ENCODE measurements around the gene KLK3. TPM values are rescaled to one million over a fixed set of nuclear protein-coding genes. Genes with fewer than 3 reads are reported as not detected.
A peak's percentile ranks its signal among the peaks of the same experiment; 100 is the strongest.

The KLK3 gene
- total RNA-seq, 1 experiment from 2014 or later: not detected

DNA sequence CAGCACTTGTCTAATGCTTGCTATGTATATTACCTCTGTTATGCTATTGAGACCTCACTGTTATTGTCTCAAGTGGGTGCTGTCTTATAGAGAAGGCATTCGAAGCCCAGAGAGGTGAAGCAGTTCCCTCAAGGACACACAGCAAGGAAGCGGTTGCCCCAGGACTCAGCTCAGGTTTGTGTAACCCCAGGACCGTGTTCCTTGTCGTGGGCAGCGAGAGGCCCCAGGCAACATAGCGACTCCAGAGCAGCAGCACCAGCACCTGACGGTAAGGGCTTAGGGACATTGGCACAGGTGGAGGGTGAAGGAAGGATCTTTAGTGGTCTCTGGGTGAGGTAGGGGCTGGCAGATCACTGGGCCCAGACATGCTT is 23.7 kb upstream of the KLK3 start:
- DNase-seq (ENCODE audit: low spot score): no peak

DNA sequence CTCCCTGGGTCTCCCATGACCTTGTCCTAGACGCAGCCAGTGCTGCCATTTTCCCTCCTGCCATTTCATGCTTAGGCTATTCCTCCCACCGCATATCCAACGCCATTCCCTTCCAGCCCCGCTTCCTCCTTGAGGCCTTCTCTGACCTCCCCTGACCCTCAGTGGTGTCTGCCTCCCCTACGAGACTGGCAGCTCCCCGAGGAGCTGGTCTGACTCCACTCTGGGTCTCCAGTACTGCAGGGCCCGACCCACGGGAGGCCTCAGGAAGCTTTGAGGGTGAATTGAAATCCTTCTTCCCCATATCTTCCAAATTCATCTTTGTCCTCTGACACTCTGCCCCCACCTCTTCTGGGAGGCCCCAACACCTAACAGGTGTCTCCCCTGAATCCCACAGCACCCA is 22.0 kb upstream of the KLK3 start:
- no peak for DNase-seq (ENCODE audit: low spot score)

DNA sequence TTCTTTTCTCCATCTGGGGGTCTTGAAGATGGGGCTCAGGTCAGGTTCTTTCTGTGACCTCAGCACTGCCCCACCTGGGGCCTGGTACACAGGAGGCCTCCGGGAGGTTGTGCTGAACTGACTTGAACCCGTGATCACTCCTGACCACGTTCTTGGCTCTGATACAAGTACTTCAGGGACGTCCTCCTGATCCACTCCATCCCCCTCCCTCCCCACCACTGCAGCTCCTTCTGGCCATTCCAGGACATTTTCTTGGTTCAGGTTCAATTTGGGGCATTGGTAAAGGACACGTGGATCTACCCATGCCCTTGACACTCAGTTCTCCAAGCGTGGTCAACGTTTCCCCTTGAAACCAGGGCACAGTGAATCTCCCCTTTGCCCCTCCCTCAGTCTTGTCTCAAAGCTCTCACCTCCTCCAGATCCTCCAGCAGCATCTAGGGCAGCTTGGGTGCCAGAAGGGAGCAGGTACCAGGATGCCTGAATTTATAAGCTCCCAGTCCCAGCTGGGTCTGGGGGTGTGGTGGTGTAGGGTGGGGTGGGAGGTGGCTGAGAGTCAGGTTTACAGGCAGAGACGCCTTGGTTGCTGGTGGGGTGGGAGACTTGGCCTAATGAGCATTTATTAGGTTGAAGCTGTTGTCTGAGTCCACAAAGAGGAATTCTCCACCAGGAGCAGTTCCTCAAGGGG is 21.5 kb upstream of the KLK3 start, which contains the start of gene KLK15:
Gene KLK15 (minus strand): TSS at position 458 of the 685 bp plus-strand sequence. CDS start 2,082 bp downstream, outside the sequence.
- no peak for DNase-seq (ENCODE audit: low spot score)

DNA sequence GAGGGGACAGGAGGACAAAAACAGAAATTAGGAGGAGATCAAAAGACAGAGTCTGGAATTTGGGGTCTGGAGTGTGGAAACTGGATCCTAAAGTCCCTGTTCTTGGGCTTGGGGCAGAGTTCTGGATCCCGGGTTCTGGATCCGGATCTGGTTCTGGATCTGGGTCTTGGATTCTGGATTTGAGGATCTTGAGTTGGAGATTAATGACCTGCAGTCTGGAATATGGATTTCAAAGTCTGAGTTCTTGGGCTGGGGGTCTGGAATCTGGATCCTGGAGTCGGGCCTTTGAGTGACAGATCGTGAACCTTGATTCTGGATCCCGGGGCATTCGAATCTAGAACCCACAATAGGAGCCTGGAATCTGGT is 20.9 kb upstream of the KLK3 start:
- DNase-seq (ENCODE audit: low spot score): no peak

DNA sequence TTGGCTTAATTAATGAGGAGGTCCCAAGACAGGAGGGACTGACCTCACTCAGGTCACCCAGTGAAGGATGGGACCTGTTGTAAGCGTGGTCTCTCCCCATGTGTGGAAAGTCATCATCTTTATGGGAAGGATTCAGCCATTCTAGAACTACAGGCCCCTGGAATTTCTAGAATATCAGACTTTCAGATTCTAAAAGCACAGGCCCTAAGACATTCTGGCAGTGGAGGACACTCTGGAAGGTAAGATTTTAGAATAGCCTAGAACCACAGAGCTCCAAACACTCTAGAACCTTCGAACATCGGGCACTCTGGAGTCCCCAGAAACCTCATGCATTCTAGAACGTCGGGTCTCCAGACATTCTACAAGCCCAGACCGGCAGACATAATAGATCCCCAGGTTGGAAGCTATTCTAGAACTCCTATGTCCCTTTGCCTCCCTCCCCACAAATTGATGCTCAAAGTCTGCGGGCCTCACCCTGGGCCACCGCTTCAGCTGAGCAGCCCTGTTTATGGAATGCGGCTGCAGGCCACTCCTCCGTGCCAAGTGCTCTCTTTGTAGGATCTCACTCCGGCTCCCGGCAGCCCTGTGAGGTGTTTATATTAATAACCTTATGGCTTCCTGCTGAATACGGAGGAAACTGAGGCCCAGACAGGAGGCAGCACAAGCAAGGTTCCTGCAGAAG is 19.5 kb upstream of the KLK3 start:
- DNase-seq (ENCODE audit: low spot score): no peak

DNA sequence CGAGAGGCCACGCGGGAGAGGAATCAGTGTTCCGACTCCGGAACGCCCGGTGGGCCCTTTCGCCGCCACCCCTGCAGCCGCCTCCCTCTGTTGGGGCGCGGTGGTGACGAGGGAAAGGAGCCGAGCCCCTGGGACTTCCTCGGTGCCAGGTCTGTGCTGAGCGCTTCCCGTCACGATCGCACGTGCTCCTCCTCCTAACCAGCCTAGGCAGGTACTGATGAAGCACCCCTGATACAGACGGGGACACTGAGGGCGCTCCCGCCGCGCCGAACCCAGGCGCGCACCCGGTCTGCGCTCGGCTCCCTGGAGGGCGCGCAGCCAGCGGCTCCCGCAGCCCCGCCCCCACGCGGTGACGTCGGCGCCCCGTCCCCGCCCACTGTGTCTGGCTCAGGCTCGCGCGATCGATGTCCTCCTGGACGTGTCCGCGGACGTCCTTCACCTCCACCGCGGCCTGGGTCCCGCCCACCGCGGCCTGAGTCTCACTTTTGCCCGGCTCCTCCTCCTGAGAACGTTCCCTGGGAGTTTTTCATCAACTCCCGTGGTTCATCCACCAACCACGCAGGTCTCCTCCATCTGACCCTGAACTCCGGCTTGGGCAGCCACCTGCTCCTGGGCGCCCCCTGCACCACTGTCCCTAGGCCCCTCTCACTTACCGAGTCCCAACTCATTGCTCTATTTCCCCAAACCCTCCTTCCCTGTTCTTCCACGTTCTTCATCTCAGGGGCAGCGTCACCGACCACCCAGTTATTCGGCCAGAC is 18.8 kb upstream of the KLK3 start:
- DNase-seq (ENCODE audit: low spot score): peak; percentile 60

DNA sequence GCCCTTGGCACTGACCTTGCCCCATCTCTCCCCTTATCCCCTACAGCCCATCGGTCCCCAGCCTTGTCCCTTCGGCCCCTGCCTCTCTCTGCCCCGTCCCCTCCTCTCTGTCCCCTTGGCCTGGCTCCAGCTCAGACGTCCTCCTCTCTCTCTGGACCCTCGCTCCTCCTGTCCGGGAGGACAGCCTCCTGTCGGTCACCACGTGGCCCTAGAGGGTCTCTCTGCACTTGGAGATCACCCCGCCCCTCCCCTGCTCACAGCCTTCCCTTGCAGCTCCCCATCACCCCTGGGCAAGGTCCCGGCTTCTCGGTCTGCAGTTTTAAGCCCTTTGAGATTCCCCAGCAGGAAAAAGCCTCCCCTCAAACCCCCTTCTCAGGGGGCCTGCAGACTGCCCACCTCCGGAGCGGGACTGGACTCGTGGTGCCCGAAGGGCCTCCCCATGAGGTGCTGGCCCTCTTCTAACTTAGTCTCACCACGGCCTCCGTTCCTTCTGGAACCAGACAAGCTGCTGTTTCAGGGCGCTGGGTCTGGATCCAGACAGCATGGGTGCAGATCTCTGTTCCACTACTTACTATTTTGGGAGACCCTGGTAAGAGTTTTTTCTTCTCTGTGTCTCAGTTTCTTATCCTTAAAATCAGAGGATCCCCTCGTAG is 18.0 kb upstream of the KLK3 start:
- no peak for DNase-seq (ENCODE audit: low spot score)

DNA sequence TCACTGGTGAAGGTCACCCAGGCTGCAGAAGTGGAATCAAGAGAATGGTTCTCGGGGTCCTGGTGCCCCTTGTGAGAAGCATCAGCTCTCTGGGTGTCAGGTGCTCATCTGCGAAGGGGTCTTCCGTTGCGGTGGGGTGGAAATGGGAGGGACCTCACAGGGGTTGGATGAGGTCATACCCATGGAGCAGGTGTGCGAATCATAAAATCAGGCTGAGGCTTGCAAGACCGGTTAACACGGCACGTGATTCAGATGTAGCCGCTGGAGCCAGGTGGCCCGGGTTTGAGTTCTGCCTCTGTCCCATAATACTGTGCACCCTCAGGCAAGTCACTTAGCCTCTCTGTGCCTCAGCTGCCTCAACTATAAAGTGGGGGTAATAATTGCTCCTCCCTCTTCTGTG is 17.4 kb upstream of the KLK3 start:
- no peak for DNase-seq (ENCODE audit: low spot score)

DNA sequence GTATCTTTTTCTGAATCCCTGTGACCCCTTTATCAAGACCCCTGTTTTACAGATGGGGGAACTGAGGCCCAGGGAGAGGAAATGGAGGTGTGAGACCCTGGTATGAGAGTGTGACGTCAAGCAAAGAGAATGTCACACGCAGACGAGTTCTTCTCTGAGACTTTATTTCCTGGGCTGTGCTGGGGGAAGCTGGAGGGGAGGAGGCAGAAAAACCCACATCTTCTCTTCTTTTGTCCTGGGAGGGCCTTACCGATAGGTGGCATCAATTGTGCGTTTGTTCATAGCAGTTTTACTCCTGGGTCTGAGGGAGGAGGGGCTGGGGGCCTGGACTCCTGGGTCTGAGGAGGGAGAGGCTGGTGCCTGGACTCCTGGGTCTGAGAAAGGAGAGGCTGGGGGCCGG is 16.5 kb upstream of the KLK3 start:
- no peak for DNase-seq (ENCODE audit: low spot score)

DNA sequence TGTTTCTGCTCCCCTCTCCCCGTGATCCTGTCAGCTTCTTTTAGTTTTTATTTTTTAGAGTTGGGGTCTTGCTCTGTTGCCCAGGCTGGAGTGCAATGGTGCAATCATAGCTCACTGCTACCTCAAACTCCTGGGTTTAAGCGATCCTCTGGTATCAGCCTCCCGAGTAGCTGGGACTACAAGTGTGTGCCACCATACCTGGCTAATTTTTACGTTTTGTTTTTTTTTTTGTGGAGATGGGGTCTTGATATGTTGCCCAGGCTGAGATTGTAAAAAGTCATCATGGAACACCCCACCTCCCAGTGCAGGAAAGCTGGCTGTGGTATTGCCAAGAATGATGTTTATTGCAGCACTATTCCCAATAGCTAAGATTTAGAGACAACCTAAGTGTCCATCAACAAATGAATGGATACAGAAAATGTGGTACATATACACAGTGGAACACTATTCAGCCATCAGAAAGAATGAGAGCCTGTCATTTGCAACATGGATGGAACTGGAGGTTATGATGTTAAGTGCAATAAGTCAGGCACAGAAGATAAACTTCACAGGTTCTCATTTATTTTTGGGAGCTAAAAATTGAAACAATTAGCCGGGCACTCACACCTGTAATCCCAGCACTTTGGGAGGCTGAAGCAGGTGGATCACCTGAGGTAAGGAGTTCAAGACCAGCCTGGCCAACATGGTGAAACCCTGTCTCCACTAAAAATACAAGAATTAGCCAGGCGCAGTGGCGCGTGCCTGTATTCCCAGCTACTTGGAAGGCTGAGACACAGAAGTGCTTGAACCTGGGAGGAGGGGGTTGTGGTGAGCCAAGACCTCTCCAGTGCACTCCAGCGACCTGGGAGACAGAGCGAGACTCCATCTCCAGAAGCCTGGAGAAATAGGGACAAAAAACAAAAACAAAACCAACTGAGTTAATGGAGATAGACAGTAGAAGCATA is 14.7 kb upstream of the KLK3 start:
- DNase-seq (ENCODE audit: low spot score): no peak

DNA sequence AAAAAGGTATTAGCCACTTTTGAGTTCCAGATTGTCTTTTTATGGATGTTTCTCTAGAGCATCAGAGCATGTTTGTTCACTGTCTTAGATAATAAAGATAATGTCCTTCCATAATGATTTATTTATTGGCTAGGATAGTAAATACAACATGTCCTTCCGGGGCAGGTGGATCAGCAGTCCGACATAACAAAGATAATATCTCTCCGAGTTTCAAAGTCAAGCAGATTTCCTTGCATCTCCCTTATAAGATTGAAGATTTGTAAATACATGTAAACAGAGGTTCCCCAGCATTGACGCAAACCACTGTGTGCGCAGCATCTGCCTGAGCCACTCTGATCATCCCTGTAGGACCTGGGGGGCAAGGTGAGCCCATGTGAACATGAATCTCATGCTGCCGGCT is 12.6 kb upstream of the KLK3 start:
- no peak for DNase-seq (ENCODE audit: low spot score)

DNA sequence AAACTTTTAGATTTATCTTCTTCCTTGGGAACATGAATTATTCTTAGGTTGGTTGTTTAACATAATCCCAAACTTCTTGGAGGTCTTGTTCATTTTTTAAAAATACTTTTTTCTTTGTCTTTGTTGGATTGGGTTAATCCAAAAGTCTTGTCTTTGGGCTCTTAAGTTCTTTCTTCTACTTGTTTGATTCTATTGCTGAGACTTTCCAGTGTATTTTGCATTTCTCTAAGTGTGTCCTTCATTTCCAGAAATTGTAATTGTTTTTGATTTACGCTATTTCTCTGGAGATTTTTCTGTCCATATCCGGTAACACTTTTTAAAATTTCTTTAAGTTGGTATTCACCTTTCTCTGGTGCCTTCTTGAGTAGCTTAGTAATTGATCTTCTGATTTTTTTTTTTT is 11.5 kb upstream of the KLK3 start:
- no peak for DNase-seq (ENCODE audit: low spot score)

DNA sequence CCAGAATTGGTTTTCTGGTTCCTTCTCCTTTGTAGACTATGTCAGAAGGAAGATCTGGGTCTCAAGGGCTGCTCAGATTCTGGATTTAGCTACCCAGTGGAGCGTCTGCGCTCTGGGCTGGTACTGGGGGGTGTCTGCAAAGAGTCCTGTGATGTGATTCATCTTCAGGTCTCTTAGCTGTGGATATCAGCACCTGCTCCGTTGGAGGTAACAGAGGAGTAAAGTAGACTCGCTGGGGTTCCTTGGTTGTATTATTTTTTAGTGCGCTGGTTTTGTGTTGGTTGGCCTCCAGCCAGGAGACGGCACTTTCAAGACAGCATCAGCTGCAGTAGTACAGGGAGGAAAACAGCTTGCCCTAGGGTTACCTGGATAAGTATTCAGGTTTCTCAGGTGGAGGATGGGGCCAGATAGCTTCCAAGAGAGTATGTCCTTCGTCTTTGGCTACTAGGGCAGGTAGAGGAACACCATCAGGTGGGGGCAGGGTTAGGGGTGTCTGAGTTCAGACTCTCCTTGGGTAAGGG is 11.0 kb upstream of the KLK3 start:
- DNase-seq (ENCODE audit: low spot score): no peak

DNA sequence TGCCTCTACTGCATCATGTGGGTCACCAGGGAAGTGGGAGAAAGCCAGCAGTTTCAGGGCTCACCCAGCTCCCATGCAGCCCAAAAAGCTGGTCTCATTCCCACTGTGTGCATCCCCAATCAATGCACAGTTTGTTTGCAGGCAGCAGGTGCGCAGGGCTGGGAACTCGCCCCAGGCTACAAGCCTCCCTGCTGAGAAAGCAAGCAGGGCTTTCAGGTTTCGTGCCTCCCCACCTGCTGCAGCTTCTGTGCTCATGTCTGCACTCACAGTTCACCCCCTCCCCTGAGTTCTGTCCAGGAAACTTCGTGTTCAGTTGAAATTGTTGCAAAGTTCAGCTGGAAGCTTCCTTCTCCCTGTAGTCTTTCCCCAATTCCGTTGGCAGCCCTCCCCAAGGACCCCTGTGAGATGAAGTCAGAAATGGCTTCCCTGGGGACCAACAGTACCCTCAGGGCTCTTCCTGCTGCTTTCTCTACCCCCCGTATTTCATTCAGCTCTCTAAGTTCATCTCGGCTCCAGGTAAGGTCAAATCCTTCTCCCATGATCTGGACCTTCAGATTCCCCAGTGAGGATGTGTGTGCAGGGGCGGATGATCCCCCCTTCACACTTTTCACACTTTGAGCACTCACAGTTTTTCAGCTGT is 10.3 kb upstream of the KLK3 start:
- no peak for DNase-seq (ENCODE audit: low spot score)

DNA sequence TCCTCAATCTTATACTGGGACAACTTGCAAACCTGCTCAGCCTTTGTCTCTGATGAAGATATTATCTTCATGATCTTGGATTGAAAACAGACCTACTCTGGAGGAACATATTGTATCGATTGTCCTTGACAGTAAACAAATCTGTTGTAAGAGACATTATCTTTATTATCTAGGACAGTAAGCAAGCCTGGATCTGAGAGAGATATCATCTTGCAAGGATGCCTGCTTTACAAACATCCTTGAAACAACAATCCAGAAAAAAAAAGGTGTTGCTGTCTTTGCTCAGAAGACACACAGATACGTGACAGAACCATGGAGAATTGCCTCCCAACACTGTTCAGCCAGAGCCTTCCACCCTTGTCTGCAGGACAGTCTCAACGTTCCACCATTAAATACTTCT is 4.0 kb upstream of the KLK3 start:
- DNase-seq (ENCODE audit: low spot score): no peak

DNA sequence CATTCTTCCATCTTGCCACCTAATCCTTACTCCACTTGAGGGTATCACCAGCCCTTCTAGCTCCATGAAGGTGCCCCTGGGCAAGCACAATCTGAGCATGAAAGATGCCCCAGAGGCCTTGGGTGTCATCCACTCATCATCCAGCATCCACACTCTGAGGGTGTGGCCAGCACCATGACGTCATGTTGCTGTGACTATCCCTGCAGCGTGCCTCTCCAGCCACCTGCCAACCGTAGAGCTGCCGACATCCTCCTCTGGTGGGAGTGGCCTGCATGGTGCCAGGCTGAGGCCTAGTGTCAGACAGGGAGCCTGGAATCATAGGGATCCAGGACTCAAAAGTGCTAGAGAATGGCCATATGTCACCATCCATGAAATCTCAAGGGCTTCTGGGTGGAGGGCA is 3.1 kb upstream of the KLK3 start:
- DNase-seq (ENCODE audit: low spot score): no peak

DNA sequence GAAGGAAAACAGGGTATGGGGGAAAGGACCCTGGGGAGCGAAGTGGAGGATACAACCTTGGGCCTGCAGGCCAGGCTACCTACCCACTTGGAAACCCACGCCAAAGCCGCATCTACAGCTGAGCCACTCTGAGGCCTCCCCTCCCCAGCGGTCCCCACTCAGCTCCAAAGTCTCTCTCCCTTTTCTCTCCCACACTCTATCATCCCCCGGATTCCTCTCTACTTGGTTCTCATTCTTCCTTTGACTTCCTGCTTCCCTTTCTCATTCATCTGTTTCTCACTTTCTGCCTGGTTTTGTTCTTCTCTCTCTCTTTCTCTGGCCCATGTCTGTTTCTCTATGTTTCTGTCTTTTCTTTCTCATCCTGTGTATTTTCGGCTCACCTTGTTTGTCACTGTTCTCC is 2.7 kb downstream of the KLK3 start:
- no peak for DNase-seq (ENCODE audit: low spot score)

DNA sequence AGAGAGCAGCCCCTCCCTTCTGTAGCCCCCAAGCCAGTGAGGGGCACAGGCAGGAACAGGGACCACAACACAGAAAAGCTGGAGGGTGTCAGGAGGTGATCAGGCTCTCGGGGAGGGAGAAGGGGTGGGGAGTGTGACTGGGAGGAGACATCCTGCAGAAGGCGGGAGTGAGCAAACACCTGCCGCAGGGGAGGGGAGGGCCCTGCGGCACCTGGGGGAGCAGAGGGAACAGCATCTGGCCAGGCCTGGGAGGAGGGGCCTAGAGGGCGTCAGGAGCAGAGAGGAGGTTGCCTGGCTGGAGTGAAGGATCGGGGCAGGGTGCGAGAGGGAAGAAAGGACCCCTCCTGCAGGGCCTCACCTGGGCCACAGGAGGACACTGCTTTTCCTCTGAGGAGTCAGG is 4.2 kb downstream of the KLK3 start:
- DNase-seq (ENCODE audit: low spot score): no peak

DNA sequence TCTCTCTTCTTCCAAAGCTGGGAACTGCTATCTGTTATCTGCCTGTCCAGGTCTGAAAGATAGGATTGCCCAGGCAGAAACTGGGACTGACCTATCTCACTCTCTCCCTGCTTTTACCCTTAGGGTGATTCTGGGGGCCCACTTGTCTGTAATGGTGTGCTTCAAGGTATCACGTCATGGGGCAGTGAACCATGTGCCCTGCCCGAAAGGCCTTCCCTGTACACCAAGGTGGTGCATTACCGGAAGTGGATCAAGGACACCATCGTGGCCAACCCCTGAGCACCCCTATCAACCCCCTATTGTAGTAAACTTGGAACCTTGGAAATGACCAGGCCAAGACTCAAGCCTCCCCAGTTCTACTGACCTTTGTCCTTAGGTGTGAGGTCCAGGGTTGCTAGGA is 5.1 kb downstream of the KLK3 start:
- no peak for DNase-seq (ENCODE audit: low spot score)

DNA sequence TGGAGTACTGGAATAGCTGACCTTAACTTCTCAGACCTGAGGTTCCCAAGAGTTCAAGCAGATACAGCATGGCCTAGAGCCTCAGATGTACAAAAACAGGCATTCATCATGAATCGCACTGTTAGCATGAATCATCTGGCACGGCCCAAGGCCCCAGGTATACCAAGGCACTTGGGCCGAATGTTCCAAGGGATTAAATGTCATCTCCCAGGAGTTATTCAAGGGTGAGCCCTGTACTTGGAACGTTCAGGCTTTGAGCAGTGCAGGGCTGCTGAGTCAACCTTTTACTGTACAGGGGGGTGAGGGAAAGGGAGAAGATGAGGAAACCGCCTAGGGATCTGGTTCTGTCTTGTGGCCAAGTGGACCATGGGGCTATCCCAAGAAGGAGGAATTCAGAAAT is 6.3 kb downstream of the KLK3 start:
- DNase-seq (ENCODE audit: low spot score): no peak

Data from H4 (cell line).